GM19240 (cell line): ENCODE results near the gene KCNIP4.

ENCODE experiments used
- DNase-seq: peaks from one replicate; pipeline ENCODE4 v3.0.0; 2011; ENCODE audit warnings: low spot score; ENCODE audit not compliant: insufficient read length

Gene KCNIP4

DNA sequence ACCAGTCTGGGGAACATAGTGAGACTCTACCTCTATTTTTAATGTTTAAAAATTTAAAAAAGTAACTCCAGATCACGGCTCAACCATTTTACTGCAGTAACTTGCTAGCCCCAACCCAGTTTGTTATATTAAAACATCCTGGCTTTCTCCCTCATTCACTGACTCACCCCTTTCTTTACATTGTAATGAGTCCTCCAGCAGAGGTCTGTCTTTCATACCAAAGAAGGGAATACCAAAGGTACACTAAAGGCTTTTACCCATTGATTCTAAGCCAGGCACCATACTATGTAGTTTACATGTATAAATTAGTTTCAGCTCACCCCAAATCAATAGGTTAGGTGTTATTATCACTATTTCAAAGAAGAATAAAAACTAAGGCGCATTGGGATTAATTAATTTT is 961.4 kb downstream of the KCNIP4 start:
- DNase-seq, result no peak

GRCh38 chr4:20984576-20984836 is 964.1 kb downstream of the KCNIP4 start:
- DNase-seq, result no peak

DNA sequence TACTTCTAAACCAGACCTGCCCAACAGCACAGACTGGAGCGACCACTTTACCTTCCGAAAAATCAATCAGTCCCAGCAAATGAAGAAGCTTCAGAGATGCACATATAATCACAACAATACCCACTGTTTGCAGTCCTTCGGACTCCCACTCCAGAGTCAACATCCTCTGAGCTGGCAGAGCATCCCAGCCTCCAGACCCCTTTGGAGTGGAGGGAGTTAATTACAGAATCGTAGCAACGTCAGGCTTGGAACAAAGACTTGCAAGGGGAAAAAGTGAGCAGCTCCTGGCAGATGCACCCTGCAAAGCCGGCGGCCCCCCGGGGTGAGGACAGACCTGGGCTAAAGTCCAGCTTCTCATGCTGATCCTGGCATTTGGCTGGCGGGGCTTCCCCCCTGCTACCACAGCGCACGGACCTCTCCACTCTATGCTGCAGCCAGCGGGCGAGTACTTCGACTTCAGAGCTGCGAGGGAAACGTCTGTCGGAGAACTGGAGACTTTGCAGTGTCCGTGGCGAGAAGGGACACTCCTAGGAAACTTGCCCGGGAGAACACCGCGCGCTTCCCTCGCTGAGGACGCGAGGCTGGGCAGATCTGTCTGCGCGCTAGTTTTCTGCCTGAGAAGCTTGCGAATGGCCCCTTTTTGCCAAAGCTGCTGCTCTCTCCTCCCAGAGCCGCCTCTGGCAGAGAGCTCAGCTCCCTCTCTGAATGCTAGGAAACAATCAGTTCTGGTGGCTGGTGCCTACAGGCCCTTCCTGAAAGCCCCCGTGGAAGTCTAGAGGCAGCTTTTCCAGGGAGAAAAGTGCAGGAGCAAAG is 964.6 kb downstream of the KCNIP4 start:
- DNase-seq, result no peak

DNA sequence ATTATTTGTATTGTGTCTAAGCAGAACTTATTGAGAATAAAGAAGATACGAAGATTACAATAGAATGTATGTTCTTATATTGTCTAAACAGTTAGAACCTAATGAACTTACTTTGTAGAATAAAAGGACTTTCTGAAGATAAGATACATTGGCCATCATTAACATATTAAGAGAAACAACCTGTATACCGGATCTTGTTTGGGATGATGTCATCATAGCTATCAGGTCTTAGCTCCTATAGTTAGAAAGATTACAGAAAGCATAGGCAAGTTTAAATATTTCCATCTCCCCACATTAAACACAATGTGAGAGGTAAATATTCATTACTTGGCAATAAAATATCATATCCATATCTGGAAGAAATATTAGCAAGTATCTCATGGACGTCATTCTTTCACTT is 966.0 kb downstream of the KCNIP4 start:
- DNase-seq, result no peak

- no peak for DNase-seq
These were observed 988.3 kb downstream of the KCNIP4 start for GRCh38 chr4:20960291-20960690.

- DNase-seq, result no peak
These were observed 994.0 kb downstream of the KCNIP4 start for GRCh38 chr4:20954541-20954940.

- DNase-seq, result no peak
These were observed 1003.6 kb downstream of the KCNIP4 start for GRCh38 chr4:20944961-20945360.

GRCh38 chr4:20944451-20944850 is 1004.1 kb downstream of the KCNIP4 start:
- no peak for DNase-seq

DNA sequence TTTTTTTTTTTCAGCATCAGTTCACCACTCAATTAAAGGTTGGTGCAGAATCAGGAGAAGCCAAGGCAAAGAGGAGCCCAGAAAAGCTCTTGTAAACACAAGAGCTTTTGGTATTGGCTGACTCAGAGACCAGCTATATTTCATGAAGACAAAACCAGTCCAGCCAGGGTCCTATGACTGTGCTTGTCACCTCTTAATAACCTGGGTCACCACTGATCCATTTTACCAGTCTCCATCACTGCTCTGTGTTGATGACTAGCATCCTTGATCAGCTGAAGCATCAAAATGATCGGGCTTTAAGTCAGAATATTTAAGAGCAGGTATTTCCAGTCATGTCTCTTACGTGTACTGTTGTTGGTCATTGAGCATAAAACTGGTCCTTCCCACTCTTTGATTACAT is 1010.4 kb downstream of the KCNIP4 start:
- DNase-seq, result no peak

- no peak for DNase-seq
These were observed 1022.0 kb downstream of the KCNIP4 start for GRCh38 chr4:20926529-20926928.

DNA sequence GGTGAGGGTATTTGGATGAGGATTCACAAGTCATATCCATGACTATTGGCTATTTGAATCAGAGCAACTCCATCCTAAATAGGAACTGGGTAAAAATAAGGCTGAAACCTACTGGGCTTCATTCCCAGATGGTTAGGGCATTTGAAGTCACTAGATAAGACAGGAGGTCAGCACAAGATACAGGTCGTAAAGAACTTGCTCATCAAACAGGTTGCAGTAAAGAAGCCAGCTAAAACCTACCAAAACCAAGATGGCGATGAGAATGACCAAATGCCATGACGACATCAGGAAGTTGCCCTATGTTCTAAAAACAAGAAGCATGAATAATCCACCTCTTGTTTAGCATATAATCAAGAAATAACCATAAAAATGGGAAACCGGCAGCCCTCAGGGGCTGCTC is 1023.4 kb downstream of the KCNIP4 start:
- no peak for DNase-seq

GRCh38 chr4:20922962-20923361 is 1025.6 kb downstream of the KCNIP4 start:
- no peak for DNase-seq

GRCh38 chr4:20916106-20916505 is 1032.5 kb downstream of the KCNIP4 start:
- DNase-seq, result no peak

DNA sequence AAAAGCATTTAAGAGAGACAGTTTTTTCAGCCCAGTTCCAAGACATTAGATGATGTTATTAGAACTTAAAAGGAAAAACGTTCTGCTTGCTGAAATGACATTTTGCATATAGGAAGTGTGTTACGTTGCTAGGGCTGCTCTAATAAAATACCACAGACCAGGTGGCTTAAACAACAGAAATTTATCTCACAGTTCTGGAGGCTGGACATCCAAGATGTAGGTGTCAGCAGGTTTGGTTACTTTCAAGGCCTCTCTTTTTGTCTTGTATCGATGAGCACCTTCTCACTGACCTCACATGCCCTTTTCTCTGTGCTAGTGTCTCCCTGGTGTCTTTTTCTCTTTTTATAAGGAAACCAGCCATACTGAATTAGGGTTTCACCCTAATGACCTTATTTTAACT is 1043.6 kb downstream of the KCNIP4 start:
- DNase-seq, result no peak

- DNase-seq, result no peak
These were observed 1046.7 kb downstream of the KCNIP4 start for GRCh38 chr4:20901851-20902250.

DNA sequence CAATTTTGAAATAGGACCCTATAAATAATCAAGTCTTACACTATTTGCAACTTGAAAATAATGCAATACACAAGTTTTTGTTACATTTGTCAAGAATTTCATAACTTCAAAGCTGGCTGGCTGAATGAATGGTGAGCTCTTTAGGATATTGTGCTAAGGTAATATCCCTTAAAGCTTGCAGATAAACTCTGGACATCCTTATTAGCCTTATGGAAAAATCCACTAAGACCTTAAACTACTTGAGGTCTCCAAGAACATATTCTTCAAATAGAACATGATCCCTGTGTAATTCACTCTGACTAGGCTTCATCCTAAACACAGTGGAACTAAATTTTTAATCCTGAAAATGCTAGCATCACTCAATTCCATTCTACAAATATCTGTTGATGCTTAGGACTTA is 1049.0 kb downstream of the KCNIP4 start:
- DNase-seq, result no peak

DNA sequence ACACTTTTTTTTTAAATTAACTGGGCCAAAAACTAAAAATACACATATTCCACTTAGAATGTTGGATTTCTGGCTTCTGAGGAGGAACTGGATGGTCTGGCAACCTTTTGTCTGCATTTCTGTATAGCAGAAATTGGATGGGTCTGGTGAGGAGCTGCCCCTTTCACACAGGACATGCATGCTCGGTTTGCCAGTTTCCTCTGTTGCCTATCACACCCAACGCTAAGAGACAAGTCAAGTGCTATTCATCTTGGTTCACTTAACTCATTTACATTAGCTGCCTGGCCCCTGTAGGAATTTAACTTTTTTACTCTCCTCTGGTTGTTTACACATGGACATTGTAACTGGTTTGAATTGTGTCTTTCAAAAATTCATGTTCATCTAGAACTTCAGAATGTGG is 1052.6 kb downstream of the KCNIP4 start:
- no peak for DNase-seq

DNA sequence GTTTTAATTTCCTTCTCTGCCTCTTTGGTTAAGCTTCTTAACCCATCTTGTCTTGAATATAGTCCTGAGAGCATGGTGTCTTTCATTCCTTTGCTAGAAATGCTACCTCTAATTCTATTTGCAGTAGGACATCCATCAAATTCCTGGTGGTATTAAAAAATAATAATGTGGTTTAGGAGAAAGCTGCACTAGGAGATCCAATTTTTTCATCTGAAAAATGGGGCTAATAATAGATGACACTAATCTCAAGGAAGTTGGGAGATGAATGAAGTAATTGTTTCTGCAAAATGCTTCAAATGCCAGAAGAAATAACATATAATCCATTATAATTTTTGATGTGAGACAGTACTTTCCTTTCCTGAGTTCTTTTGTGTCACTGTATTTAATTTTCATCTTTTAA is 1053.4 kb downstream of the KCNIP4 start:
- no peak for DNase-seq

- DNase-seq, result no peak
These were observed 1057.8 kb downstream of the KCNIP4 start for GRCh38 chr4:20890761-20891160.

GRCh38 chr4:20889901-20890300 is 1058.7 kb downstream of the KCNIP4 start:
- DNase-seq, result no peak

- DNase-seq, result no peak
These were observed 1064.9 kb downstream of the KCNIP4 start for GRCh38 chr4:20883677-20884076.

DNA sequence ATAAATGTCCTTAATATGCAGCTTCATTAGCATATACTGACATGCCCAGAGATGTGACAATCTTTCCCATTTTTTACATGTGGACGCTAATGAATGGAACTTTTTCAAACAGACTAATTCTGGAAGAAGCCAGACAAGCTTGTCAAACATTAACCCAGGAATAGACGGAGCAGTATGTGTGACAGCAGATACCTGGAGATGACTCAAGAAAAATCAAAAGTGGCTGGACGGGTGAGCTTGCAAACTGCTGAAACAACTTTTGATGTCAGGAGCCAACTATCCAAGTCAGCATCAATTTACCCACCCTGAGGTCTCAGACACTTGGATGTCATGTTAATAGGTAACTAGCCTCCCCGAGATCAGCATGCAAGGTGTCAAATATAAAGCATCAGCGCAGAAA is 1065.3 kb downstream of the KCNIP4 start:
- DNase-seq, result no peak

DNA sequence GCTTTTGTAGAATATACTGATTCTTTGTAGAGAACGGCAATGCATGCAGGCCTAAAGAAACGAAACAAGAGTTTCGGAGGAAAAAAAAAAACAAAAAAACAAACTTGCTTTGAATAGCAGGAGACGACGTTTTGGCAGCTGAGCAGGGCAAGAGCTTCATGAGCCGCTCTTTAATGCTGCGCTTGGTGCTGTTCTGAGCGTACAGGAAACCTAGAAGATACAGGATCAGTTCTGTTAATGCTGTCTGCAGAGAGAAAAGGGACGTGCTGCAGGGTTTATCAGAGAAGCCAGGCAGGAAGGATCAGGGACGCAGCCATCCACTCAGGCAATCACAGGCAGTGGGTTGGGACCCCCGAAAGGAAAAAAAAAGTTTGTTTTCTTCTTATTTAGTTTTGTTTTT is 1066.1 kb downstream of the KCNIP4 start:
- no peak for DNase-seq

DNA sequence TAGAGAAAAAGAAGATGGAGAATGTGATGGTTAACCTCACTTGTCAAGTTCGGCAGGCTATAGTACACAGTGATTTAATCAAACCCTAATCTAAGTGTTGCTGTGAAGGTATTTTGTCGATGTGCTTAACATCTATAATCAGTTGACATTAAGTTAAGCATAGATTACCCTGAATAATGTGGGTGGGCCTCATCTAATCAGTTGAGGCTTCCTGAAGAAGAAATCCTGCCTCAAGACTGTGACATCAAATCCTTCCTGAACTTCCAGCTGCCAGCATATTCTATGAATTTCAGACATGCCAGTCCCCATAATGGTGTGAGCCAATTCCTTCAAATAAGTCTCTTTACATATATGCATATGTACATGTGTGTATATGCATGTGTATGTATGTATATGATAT is 1066.9 kb downstream of the KCNIP4 start:
- no peak for DNase-seq
